Measurements from ENCODE around the gene FRG2B. TPM values are rescaled to one million over a fixed set of nuclear protein-coding genes. Genes with fewer than 3 reads are reported as not detected.
"Not testable (repeated sequence)": the region's sequence is repeated elsewhere in the genome, so short reads cannot be mapped to it uniquely, and the experiment has no call there.

FRG2B gene
- total RNA-seq, 1 donor from 2014 or later: not detected

DNA sequence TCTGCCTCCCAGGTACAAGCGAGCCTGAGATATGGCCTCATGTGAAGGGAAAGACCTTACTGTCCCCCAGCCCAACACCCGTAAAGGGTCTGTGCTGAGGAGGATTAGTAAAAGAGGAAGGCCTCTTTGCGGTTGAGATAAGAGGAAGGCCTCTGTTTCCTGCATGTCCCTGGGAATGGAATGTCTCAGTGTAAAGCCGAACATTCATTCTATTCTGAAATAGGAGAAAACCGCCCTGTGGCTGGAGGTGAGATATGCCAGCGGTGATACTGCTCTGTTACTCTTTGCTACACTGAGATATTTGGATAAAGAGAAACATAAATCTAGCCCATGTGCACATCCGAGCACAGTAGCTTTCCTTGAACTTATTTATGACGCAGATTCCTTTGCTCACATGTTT lies 26.7 kb downstream of the FRG2B start:
- not testable (repeated sequence) for DNase-seq

DNA sequence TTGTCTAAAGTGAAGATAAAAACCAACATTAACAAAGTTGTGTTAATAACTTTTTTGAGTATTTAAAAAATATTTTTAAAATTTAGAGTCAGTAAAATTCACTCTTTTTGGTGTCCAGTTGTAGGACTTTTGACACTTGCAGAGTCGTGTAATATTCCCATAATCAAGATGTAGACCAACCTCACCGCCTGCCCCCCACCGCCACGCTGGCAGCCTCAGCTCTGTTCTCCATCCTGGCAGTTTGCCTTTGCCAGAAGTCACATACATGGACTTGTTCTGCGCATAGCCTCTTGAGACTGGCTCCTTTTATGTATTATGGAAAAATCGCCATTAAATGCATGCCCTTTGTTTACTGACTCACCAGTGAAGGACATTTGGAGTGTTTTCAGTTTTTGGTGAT lies 33.9 kb downstream of the FRG2B start:
- DNase-seq: no peak

DNA sequence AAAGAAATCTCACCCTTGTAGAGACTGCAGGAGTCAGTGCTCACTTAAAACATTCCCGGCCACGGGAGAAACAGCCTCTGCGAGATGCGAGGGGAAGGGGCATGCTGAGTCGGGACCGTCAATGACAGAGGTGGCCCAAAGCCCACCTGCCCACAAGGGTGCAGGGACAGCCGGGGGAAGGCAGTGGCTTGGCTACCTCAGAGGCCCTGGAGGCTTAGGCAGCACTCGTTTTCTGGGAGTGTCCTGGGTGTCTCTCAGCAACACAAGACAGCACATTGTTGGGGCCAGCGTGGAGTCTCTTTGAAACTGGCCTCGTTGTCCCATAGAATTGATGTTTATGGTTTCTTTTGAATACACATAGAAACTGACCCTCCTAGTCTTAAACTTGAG lies 35.6 kb downstream of the FRG2B start:
- no peak for DNase-seq

DNA sequence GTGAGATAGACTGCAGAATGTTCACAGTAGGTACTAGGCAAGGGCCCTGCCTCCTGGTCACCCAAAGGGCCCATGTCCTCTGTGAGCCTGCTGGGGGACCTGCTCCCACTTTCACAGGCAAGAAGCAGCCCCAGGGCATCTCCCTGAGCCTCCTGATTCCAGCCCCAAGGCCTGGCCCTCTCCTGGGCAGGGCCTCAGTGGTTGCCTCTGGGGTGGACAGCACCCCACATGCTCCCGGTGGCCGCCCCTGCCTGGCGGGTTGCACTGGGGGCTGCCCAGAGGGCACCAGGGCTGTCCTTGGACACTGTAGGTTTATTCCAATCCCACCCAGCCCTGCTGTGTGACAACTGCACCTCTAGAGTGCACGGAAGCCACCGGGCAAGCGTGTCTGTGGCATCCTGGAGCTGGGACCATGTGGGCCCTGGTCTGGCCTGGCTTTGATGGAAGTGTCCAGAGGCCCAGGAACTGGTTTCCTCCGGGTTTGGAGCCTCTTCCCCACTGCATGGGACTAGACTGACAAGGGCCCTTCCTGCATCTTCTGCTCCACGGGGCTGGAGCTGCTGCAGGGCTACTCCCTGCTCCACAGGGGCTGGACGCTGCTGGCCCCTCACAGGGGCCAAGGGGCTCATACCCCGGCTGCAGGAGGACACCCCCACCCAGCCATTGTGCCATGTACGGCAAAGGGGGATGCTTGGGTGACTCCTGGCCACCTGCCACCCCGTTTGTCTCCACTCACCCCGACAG lies 36.2 kb downstream of the FRG2B start:
- no peak for DNase-seq

DNA sequence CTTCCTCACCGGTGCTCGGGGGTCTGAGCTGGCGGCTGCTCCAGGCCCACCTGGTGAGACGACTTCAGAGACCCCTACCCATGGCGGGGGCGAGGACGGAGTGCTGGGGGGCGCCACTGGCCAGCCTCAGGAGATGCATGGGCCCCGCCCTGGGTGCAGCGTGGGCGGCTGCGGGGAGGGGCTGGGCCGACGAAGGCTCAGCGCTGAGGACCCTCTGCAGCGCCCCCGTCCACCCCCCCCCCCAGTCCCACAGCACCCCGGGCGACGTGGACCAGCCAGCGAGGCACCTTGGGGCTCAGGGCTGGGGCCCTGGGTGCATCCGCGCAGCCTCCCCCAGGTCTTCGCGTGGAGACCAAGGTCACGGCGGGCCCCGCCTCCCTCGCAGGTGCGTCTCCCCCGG lies 49.6 kb downstream of the FRG2B start:
- DNase-seq: not testable (repeated sequence)

Other genes starting within 250 kb of the FRG2B start
- gene PAOX, start 247.5 kb downstream of the FRG2B start, total RNA-seq: 5.7 and 17.7 TPM in 2 replicates
- 42.0 and 43.2 TPM in 2 replicates for gene MTG1, start 232.6 kb downstream of the FRG2B start, total RNA-seq
- under 0.01 TPM in 1 of 2 replicates, not detected in the other for gene SPRN, start 202.2 kb downstream of the FRG2B start, total RNA-seq
- gene SCART1, start 172.8 kb downstream of the FRG2B start, total RNA-seq: 0.28 and 1.4 TPM in 2 replicates
- gene CYP2E1, start 99.4 kb downstream of the FRG2B start, total RNA-seq: 0.17 and 0.23 TPM in 2 replicates
- not detected in 2 replicates for gene SYCE1, start 61.2 kb downstream of the FRG2B start, total RNA-seq